Kidney (tissue), 14 donors: Measurements from ENCODE around the gene TRIM28. TPM values are rescaled to one million over a fixed set of nuclear protein-coding genes. Genes with fewer than 3 reads are reported as not detected.
A peak's percentile ranks its signal among the peaks of the same experiment; 100 is the strongest.

ENCODE experiments used
- DNase-seq, 5 donors: peaks; one replicate each; pipeline ENCODE4 v3.0.0-alpha.2; 2013 to 2020
- FAIRE-seq: peaks from 2 replicates; lab custom pipeline; 2012; peaks lifted over from hg19 to GRCh38; lab: Jason Lieb, UNC
- H3K27ac ChIP-seq, 2 donors: one replicate each; pipeline ENCODE4 v1.7.0; 2013; ENCODE audit warnings: low read depth in 2 of 2, low read length in 2 of 2, inconsistent platforms in 1 of 2
- H3K27me3 ChIP-seq: one replicate; pipeline ENCODE4 v1.7.1; 2013; ENCODE audit warnings: low read length, inconsistent platforms; ENCODE audit not compliant: control insufficient read depth, insufficient read depth
- H3K36me3 ChIP-seq, 3 donors: one replicate each; pipeline versions ENCODE4 v1.7.0 to v1.7.1; 2013; ENCODE audit warnings: low read length in 3 of 3, control low read depth in 1 of 3, inconsistent platforms in 1 of 3; ENCODE audit not compliant: insufficient read depth in 3 of 3, control insufficient read depth in 2 of 3
- H3K4me1 ChIP-seq, 3 donors: one replicate each; pipeline versions ENCODE4 v1.7.0 to v1.7.1; 2013; ENCODE audit warnings: low read length in 3 of 3, inconsistent platforms in 1 of 3, low read depth in 1 of 3; ENCODE audit not compliant: control insufficient read depth in 2 of 3, insufficient read depth in 2 of 3
- H3K4me3 ChIP-seq, 3 donors: one replicate each; pipeline versions ENCODE4 v1.7.0 to v1.8.1; 2013; ENCODE audit warnings: low read length in 3 of 3, control low read depth in 1 of 3, inconsistent platforms in 1 of 3
- H3K9ac ChIP-seq, 3 donors: one replicate each; pipeline versions ENCODE4 v1.7.0 to v1.7.1; 2013; ENCODE audit warnings: low read length in 3 of 3, control low read depth in 1 of 3, inconsistent platforms in 1 of 3
- H3K9me3 ChIP-seq, 3 donors: one replicate each; pipeline versions ENCODE4 v1.7.0 to v1.7.1; 2013; ENCODE audit warnings: low read length in 3 of 3, control low read depth in 1 of 3, inconsistent platforms in 1 of 3; ENCODE audit not compliant: control insufficient read depth in 2 of 3, insufficient read depth in 1 of 3
- CTCF ChIP-seq: IDR thresholded peaks from 3 replicates; pipeline ENCODE4 v1.5.1; 2012; ENCODE audit warnings: mild to moderate bottlenecking, moderate library complexity, borderline replicate concordance; ENCODE audit not compliant: insufficient read depth; ENCODE audit errors: extremely low read depth
- intact Hi-C: fragments of 100-400 bp; cut with DNase I; formaldehyde crosslinking; loops from one replicate; pipeline ENCODE4 v1.11.1; 2022
- polyA plus RNA-seq: library from polyadenylated mRNA; stranded (reverse); fragments of 350-450 nt; fragmentation: Illumina TruSeq; extraction: RNeasy Lipid Tissue Mini Kit (QIAGEN cat#74804); gene quantifications from one replicate; pipeline ENCODE4 v1.2.3, GENCODE V29; 2014; ENCODE audit warnings: low read depth, low replicate concordance; ENCODE audit not compliant: insufficient read depth
- total RNA-seq: library from RNA; stranded (reverse); fragmentation: NEBNext Ultra II Directional; extraction: Animal tissue kit (Norgen Biotek cat#: 25700); gene quantifications from one replicate; pipeline ENCODE4 v1.2.1, GENCODE V29; 2021
- donor health status: control.
- donor health status: control.
- donor health status: control.
- donor health status: control.
- donor health status: control.
- donor health status: DM: yes; HTN: yes; CAD: no.
- donor health status: Normal renal cell carcinoma (clear cell type).

Gene TRIM28
- total and polyA plus RNA-seq, 2 donors from 2014 or later = 191 to 229 TPM

GRCh38 chr19:58551123-58551497 lies 7.2 kb downstream of the TRIM28 start:
- Histone ChIP-seq H3K36me3 (peaks cover 16 to 61% (median 48%) of the 10 kb centered on the region in 3 donors), H3K9me3 (no peaks in the 10 kb centered on the region), H3K27ac (no peak overlapping the region), H3K4me1 (peaks cover under 1 to 27% (median 12%) of the 10 kb centered on the region in 3 donors), H3K4me3 (no peak overlapping the region), H3K9ac (no peak overlapping the region), H3K27me3 (no peaks in the 10 kb centered on the region)
- FAIRE-seq = no peak
- no peak for DNase-seq
- intact Hi-C loops = no loop called here
- no peak for TF ChIP-seq CTCF

- DNase-seq = no peak
- intact Hi-C loops = no loop called here
- no peak overlapping the region for H3K4me3 ChIP-seq
Observed at GRCh38 chr19:58551577-58552471, 8.0 kb downstream of the TRIM28 start.

GRCh38 chr19:58552655-58553054 lies 8.8 kb downstream of the TRIM28 start:
- Histone ChIP-seq H3K9ac (no peak overlapping the region), H3K9me3 (no peaks in the 10 kb centered on the region), H3K27ac (no peak overlapping the region), H3K4me3 (no peak overlapping the region), H3K4me1 (peaks cover 0 to 34% (median 14%) of the 10 kb centered on the region in 3 donors), H3K27me3 (no peaks in the 10 kb centered on the region), H3K36me3 (peaks cover 14 to 61% (median 51%) of the 10 kb centered on the region in 3 donors)
- TF ChIP-seq CTCF = no peak
- FAIRE-seq (no peak), DNase-seq (no peak)
- intact Hi-C loops = no loop called here

More at GRCh38 chr19:58551577-58552471, 8.0 kb downstream of the TRIM28 start:
- Histone ChIP-seq H3K9ac (peak overlapping the region in 1 of 3 donors; percentile 12), H3K36me3 (peaks cover 16 to 64% (median 54%) of the 10 kb centered on the region in 3 donors), H3K27ac (no peak overlapping the region), H3K27me3 (no peaks in the 10 kb centered on the region), H3K9me3 (no peaks in the 10 kb centered on the region), H3K4me1 (peaks cover 0 to 27% (median 10%) of the 10 kb centered on the region in 3 donors)
- TF ChIP-seq CTCF = no peak
- no peak for FAIRE-seq
